NCI-H1417 (cell line): ENCODE results near the gene TUFT1.
"Not testable (repeated sequence)": the region's sequence is repeated elsewhere in the genome, so short reads cannot be mapped to it uniquely, and the experiment has no call there.

ENCODE experiments used
- DNase-seq, 3 experiments: peaks; one replicate each; lab custom pipeline; 2025; lab: John Stamatoyannopoulos, UW

TUFT1 gene

DNA sequence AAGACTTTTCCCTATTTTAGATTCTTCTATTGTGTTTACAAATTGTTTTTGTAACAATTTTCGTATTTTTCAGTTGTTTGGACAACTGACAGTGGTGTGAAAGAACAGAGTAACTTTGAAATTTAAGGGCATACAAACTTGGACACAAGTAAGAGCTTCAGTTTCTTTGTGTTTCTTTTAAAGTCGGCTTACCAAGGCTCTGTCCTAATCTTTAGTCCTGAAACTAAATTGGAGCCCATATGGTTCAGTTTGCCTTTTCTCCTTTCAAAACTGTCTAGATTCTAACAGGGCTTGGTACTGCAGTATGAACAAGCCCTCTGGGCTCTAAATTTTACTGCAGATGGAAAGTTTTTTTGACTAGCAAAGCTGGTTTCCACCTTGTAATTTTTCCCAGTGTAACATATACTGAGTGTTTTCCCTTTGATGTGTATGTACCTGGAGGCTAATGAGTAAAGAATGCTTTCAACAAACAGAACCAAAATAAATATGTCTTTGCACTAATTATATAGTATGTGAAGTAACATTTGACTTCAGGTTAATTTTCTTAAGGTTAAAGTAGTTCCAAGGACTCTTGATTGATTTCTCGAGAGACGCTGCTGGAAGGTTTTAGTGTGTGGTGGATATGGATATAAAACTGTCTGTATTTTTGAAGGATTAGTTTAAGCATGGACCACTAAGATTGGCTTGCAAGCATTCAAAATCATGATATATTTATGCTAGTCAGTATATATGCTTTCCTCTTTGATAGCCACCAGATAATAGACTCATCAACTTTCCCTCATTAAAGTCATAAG, 75.8 kb downstream of the TUFT1 start:
- DNase-seq: no peak

DNA sequence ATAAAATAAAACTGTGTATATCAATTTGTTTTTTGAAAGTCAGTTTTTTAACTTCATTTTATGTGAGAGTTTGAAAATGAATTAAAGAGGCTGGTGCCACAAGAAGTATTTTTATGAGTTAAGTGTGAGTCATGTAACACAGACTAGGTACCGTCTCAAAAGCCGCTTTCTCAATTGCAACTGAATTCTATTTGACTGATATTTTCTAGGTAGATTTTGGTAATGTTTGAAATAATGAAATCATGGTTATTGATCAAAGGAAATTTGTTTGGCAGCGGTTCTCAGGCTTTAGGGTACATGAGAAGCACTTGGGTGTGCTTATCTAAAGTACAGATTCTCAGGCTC, 76.4 kb downstream of the TUFT1 start:
- no peak for DNase-seq

DNA sequence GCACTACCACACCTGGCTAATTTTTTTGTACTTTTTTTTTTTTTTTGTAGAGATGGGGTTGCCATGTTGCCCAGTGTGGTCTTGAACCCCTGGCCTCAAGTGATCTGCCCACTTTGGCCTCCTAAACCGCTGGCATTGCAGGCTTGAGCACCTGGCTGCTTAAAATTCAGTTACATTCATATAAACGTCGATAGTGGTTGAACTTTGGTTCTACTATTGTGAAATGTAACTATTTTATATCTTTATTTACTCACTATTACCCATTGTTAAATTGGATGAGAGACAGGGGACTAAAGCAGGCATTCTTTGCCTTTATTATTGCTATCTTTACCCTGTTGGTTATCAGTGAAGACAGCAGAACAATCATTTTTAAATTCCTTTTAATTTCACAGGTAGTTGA, 77.9 kb downstream of the TUFT1 start:
- no peak for DNase-seq

DNA sequence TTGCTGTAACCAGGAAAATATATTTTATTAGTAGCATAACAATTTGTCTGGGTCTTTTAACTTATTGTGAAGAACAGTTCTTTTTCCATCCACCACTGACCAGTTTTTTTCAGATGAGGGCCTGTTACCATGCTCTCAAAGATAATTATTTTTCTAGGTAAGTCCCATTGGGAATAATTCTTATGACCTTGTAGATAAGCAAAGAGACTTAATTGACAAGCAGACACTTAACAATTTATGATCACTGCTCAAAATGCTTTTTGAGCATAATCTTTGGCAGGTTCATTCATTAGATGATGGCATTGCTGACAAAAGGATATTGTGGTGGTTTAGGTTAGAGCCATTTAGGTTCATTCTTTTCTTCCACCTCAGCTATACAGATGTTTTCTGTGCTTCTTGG, 78.4 kb downstream of the TUFT1 start:
- peak in 2 of 3 experiments; percentile 34 to 35 for DNase-seq

DNA sequence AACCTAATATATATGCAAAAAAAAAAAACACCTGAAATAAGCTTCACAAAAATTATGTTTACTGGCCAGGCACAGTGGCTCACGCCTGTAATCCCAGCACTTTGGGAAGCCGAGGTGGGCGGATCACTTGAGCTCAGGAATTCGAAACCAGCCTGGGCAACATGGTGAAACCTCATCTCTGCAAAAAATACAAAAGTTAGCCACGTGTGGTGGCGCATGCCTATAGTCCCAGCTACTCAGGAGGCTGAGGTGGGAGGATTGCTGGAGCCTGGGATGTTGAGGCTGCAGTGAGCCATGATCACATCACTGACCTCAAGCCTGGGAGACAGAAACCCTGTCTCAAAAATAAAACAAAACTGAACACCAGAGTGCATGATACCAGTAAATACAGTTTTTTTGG, 78.9 kb downstream of the TUFT1 start:
- DNase-seq: not testable (repeated sequence)

DNA sequence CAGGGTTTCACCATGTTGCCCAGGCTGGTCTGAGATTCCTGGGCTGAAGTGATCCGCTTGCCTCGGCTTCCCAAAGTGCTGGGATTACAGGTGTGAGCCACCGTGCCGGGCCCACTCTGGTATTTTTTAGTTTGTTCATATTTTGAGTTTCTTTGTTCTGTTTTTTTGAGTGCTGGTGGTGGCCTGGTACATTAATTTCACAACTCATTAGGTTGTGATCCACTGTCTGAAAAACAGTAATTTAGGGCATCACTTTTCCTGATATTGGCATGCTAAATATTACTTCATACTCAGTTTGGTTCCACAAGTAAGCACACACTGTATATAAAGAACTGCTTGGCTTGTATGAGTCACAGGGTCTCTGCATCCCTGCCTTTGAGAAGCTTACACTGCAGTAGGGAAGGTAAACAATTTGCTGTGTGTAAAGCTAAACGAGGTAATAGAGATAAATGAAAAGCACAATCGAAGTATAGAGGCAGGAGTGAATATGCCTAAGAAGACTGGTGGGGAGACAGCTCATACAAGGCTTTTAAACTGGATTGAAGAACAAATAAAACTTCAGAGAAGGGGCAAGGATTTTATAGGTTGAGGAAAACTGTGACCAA, 79.5 kb downstream of the TUFT1 start:
- DNase-seq: peak in 2 of 3 experiments; percentile 3 to 37

DNA sequence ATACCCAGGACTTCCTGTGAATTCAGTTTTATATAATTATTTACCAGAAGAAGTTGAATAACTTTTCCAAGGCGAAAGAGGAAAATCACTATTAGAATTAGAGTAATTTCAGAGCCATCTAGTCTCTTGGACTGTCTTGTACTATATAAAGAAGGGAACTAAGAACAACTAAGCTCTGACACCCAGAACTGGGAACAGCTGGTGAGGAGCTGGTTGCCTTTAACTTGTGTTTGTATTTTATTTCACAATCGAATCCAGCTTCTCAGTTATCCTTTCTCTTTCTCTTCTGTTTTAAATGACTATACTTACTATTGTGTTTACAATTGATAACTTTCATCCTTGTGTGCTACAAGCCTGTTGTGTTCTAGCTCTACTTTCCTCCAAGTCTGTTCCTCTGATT, 80.2 kb downstream of the TUFT1 start:
- no peak for DNase-seq

DNA sequence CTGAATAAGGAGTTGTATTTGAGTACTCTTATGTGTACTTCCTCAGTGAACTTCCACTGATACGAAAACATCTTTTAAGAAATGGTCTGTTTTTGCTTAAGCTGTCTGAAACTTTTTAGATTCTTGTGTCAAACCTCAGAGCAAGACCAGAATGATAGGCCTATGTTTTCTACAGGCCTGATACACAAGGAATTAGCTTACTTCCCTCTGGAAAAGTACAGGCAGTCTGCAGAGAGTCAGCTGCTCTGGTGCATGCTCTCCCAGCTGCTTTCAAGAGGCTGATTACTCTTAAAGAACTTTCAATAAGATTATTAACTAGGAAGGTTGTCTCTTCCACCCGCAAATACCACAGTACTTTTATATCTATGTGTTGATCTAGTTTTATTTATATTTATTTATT, 81.2 kb downstream of the TUFT1 start:
- no peak for DNase-seq

DNA sequence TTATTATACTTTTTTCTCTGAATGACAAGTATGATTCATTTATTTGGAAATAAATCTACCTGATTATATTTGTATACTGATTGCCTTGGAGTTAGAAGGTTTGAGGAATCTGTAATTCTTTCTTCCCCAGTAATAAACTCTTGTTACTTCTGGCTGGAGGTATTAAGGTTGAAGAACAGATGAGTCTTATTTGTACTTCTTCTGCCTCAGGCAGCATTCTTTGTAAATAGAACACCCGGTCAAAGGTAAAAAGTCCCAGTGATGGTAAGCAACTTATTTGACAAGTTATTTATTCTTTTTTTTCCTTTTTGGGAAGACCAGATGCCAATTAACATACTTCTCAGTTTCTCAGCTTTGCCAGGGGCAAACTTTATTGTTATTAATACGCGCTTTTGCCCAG, 84.7 kb downstream of the TUFT1 start:
- DNase-seq: no peak

DNA sequence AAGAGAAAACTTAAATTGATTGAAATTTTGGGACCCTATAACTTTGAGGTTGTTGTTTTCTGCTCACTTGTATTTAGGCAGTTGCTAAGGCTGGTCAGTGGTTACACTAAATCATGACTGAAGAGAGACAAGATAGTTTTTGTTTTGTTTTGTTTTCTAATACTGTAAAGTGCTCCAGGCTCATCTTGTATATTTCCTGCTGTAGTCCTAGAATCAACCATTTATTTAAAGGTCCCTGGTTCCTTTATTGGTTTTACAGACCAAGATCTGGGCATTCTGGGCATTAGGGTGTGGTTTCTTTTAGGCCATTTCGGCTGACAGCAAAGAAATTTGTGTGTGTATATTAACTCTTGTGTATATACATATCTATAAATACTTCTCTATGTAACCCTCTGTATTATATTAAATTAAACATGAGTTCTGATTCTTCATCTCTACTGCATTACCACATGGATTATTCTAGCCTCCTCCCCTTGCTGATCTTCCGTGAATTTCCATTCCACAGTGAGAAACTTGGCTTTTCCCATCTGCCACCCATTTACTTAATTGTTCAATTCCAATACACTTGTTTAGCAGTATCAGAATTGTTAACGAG, 86.7 kb downstream of the TUFT1 start:
- DNase-seq: no peak

DNA sequence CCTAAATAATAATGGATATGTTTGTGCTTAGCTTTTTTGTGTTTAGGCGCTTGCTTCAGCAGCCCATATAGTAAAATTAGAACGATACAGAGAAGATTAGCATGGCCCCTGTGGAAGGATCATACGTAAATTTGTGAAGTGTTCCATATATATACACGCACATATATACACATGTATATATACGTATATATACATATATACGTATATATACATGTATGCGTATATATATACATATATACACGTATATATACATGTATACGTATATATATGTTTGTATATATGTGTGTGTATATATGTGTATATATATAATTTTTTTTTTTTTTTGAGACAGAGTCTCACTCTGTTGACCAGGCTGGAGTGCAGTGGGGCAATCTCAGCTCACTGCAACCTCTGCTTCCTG, 89.2 kb downstream of the TUFT1 start:
- no peak for DNase-seq
